Astrocyte of the cerebellum (primary cell): ENCODE measurements around the gene NBR1.
"Not testable (repeated sequence)": the region's sequence is repeated elsewhere in the genome, so short reads cannot be mapped to it uniquely, and the experiment has no call there.

Experiments used
- DNase-seq: peaks from one replicate; pipeline ENCODE4 v3.0.0-alpha.2; 2011; ENCODE audit warnings: low read depth
- H3K4me3 ChIP-seq: 2 replicates; pipeline ENCODE4 v1.5.1; 2011; ENCODE audit warnings: mild to moderate bottlenecking, low read depth, low read length, moderate library complexity
- in situ Hi-C: cut with HindIII; loops from 2 replicates; pipeline ENCODE4 v1.10.0; 2017; ENCODE audit warnings: low sequenced_read_pairs
- TF ChIP-seq, protein P1 (sequence below): IDR thresholded peaks from 2 replicates; pipeline ENCODE4 v1.5.1; 2012; ENCODE audit warnings: low read length, low read depth, moderate library complexity, mild to moderate bottlenecking; ENCODE audit errors: missing control alignments

Gene NBR1

DNA sequence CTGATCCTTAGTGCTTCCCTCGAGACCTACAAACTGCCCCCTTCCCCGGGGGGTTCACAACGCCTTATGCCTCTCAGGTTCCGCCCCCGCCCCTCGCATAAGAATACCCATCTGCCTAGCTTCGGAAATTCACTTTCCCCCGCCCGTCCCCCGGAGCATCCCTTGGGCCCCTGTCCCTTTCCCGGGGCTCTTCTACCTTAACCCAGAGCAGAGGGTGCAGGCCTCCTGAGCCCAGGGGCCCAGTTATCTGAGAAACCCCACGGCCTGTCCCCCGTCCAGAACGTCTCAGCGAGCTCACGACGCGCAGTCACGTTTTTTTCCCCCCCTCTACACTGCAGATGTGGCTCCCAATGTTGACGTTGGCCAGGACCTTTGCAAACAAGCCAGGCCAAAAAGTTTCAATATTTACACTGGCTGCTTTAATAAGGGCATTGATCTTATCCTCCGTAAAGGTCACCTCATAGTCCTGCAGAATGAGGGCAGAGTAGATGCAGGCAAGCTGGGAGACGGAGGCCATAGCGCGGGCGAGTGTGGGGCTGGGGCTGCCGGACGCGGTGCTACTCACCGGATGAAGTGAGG lies 1.4 kb upstream of the NBR1 start:
- in situ Hi-C loops = no loop called here
- peak overlapping the region; percentile 90 for H3K4me3 ChIP-seq
- no peak for DNase-seq
- TF ChIP-seq, protein P1, sequence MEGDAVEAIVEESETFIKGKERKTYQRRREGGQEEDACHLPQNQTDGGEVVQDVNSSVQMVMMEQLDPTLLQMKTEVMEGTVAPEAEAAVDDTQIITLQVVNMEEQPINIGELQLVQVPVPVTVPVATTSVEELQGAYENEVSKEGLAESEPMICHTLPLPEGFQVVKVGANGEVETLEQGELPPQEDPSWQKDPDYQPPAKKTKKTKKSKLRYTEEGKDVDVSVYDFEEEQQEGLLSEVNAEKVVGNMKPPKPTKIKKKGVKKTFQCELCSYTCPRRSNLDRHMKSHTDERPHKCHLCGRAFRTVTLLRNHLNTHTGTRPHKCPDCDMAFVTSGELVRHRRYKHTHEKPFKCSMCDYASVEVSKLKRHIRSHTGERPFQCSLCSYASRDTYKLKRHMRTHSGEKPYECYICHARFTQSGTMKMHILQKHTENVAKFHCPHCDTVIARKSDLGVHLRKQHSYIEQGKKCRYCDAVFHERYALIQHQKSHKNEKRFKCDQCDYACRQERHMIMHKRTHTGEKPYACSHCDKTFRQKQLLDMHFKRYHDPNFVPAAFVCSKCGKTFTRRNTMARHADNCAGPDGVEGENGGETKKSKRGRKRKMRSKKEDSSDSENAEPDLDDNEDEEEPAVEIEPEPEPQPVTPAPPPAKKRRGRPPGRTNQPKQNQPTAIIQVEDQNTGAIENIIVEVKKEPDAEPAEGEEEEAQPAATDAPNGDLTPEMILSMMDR = no peak

GRCh38 chr17:43170140-43170765 lies 761 bp upstream of the NBR1 start:
- in situ Hi-C loops = no loop called here
- TF ChIP-seq, protein P1 = no peak
- peak overlapping the region; percentile 90 for H3K4me3 ChIP-seq
- DNase-seq = peak; percentile 93

DNA sequence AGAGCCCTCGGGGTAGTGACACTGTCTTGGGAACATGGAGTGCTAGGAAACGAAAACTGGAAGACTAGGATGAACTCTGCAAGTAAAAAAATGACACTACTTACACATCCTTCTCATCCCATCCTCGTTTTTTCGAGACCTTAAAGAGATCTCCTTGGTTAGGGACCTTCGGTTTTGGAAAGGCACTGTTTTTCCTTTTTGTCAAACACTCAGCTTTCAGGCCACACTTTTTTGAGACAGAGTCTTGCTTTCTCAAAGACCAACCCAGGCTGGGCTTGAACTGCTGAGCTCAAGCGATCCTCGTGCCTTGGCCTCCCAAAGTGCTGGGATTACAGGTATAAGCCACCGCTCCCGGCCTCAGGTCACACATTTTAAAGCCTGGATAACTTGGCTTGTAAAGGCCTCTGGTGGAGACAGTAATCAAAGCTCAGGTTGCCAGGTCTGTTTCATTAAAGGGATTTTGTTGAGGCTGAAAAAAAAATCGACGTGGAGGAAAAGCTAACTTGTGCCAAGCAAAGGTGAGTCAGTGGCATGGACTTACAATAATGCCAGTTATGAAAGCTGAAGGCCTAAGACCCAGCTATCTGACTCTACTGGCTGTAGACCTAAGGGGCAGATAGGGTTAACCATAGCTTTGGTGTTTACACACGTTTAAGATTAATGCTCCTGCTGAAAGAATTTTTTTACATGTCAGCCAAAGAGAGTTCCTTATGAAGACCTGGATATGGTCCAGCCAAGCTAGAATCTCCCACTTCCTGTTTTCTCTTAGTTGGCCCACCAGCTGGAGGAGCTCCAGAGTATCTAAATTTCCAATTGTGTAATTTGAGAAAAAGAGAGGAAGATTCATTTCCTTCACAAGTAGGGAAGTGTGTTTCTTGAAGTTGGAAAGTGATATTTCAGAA lies 823 bp downstream of the NBR1 start:
- in situ Hi-C loops = no loop called here
- peak; percentile 84 for DNase-seq
- TF ChIP-seq, protein P1 = peak; percentile 46
- H3K4me3 ChIP-seq = peak overlapping the region; percentile 90

DNA sequence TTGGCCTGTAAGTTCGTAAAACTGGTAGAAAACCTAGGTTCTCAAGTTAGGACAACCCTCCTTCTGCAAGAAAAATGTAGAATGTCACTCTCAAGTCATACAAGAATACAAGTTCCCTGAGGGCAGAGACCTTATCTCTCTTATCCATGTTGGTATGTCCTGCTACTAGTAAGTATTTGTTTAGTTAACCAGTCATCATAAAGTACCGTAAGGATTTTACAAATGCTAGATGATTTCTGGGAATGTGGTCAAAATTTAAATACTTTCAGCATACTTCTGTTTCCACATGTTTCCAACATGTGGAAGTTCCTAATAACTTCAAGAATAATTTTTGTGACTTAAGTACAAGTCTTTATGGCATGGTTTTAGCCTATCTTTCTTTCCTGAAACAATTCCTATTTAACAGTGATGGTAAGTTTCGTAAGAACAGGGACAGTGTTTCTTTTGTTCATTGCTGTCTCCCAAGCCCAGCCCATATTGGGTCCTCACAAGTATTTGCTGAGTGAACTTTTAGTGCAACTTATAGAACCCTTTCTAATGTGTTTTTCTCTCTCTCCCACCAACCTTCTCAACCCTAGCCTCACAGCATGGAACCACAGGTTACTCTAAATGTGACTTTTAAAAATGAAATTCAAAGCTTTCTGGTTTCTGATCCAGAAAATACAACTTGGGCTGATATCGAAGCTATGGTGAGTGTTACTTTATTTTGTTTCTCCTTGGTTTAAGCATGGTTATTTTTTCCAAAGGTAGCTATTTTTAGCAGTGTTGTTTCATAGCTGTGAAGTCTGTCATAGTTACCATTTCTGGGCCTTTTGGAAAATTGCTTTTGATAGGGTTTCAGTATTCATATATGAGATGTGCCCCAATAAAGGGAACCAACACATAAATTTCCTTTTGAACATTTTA lies 4.5 kb downstream of the NBR1 start:
- in situ Hi-C loops = no loop called here
- peak; percentile 15 for DNase-seq
- TF ChIP-seq, protein P1 = no peak
- H3K4me3 ChIP-seq = no peak overlapping the region

- in situ Hi-C loops = no loop called here
- TF ChIP-seq, protein P1 = no peak
- DNase-seq = no peak
- no peak overlapping the region for H3K4me3 ChIP-seq
These were observed 5.1 kb downstream of the NBR1 start for GRCh38 chr17:43176119-43176570.

DNA sequence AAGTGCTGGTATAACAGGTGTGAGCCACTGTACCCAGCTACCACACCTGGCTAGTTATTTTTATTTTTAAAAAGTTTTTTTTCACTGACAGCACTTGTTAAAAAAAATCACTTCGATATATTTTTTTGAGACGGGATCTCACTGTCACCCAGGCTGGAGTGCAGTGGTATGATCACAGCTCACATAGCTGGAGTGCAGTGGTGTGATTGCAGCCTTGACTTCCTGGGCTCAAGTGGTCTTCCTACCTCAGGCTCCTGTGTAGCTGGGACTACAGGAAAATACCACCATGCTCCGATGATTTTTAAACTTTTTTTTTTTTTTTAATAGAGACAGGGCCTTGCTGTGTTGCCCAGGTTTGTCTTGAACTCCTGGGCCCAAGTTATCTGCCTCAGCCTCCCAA lies 12.9 kb downstream of the NBR1 start:
- TF ChIP-seq, protein P1 = no peak
- no peak overlapping the region for H3K4me3 ChIP-seq
- in situ Hi-C loops = no loop called here
- no peak for DNase-seq

GRCh38 chr17:43186656-43187055 lies 15.6 kb downstream of the NBR1 start:
- H3K4me3 ChIP-seq, DNase-seq, in situ Hi-C loops: not testable (repeated sequence)
